ENCODE measurements around the gene ATP5F1D.
"Not testable (repeated sequence)": the region's sequence is repeated elsewhere in the genome, so short reads cannot be mapped to it uniquely, and the experiment has no call there.

Gene ATP5F1D

GRCh38 chr19:1241417-1242095 is at the start of gene ATP5F1D:
TSS of gene ATP5F1D (plus strand) at chr19:1241751. CDS start at chr19:1241851, 100 bp downstream.
- DNase-seq, result peak; percentile 93

GRCh38 chr19:1199531-1199930 is 42.0 kb upstream of the ATP5F1D start:
- no peak for DNase-seq

GRCh38 chr19:1200614-1201013 is 40.9 kb upstream of the ATP5F1D start:
- DNase-seq, result not testable (repeated sequence)

- peak; percentile 98 for DNase-seq
Measured at GRCh38 chr19:1205114-1206099, 36.1 kb upstream of the ATP5F1D start, which contains the start of gene STK11. TSS of gene STK11 (plus strand) at chr19:1205778. CDS start at chr19:1206914, 1,136 bp downstream.

GRCh38 chr19:1206150-1206863 is 35.2 kb upstream of the ATP5F1D start:
- DNase-seq, result no peak

- no peak for DNase-seq
Measured at GRCh38 chr19:1206864-1207450, 34.6 kb upstream of the ATP5F1D start.

- not testable (repeated sequence) for DNase-seq
Measured at GRCh38 chr19:1208830-1209229, 32.7 kb upstream of the ATP5F1D start.

GRCh38 chr19:1210227-1210538 is 31.4 kb upstream of the ATP5F1D start:
- no peak for DNase-seq

- DNase-seq, result peak; percentile 32
Measured at GRCh38 chr19:1211494-1212234, 29.9 kb upstream of the ATP5F1D start.

- peak; percentile 70 for DNase-seq
Measured at GRCh38 chr19:1213391-1214286, 27.9 kb upstream of the ATP5F1D start.

- no peak for DNase-seq
Measured at GRCh38 chr19:1214299-1214861, 27.2 kb upstream of the ATP5F1D start.

GRCh38 chr19:1214862-1215731 is 26.5 kb upstream of the ATP5F1D start:
- no peak for DNase-seq

GRCh38 chr19:1216756-1217155 is 24.8 kb upstream of the ATP5F1D start:
- no peak for DNase-seq

GRCh38 chr19:1217366-1217765 is 24.2 kb upstream of the ATP5F1D start:
- no peak for DNase-seq

- no peak for DNase-seq
Measured at GRCh38 chr19:1218751-1219567, 22.6 kb upstream of the ATP5F1D start.

GRCh38 chr19:1219786-1220476 is 21.6 kb upstream of the ATP5F1D start:
- DNase-seq, result no peak

- no peak for DNase-seq
Measured at GRCh38 chr19:1220477-1220930, 21.0 kb upstream of the ATP5F1D start.

All from fibroblast of skin of right quadriceps (primary cell).